HG02884 (cell line): ENCODE measurements around the gene C19orf67.

Source experiments
- ATAC-seq: cut with Tn5 transposase; IDR thresholded peaks from one replicate; pipeline ENCODE4 v1.9.1; 2021; ENCODE audit warnings: mild to moderate bottlenecking, moderate library complexity; ENCODE audit not compliant: unreplicated experiment

Gene C19orf67

DNA sequence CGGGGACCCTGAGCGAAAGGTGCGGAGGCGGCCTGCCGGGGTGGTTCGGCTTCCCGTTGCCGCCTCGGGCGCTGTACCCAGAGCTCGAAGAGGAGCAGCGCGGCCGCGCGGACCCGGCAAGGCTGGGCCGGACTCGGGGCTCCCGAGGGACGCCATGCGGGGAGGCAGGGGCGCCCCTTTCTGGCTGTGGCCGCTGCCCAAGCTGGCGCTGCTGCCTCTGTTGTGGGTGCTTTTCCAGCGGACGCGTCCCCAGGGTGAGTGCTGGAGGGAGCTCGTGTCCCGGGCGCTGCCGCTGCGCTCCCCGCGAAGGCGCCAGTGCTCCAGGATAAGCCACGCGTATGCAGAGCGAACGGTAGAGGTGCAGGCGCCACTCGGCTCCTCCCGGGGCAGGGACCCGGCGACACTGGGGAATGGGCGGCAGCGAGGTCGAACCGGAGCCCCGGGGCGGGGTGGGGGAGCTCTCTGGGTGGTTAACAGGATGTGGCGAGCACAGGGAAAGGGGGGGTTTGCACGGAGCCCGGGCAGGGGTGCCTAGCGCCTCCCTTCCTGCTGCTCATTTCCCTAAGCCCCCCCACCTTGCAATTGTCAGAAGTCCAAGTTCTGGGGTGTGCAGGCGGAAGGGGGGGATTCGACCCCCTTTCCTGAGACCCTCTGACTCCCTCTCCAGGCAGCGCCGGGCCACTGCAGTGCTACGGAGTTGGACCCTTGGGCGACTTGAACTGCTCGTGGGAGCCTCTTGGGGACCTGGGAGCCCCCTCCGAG, 53.7 kb downstream of the C19orf67 start, which contains the start of gene IL27RA:
TSS of gene IL27RA (plus strand) at position 44 of the 762 bp plus-strand sequence. CDS start at position 155, 111 bp downstream.
- no peak for ATAC-seq
